GM12878 (cell line): Measurements from ENCODE around the gene ARMC9. TPM values are rescaled to one million over a fixed set of nuclear protein-coding genes. Genes with fewer than 3 reads are reported as not detected.

ENCODE experiments used
- ASH2L ChIP-seq: fragments of 300-600, 200-600 bp; sonication (generic); IDR thresholded peaks from 2 replicates; pipeline ENCODE4 v1.6.1; 2017; ENCODE audit warnings: low read depth, mild to moderate bottlenecking, borderline replicate concordance
- CBX5 ChIP-seq: sonication (generic); IDR thresholded peaks from 2 replicates; pipeline ENCODE4 v1.6.1; 2016; ENCODE audit warnings: low read depth, moderate library complexity, mild to moderate bottlenecking, inconsistent platforms
- CHD2 ChIP-seq: IDR thresholded peaks from 2 replicates; pipeline ENCODE4 v1.6.1; 2011; ENCODE audit warnings: low read depth, low read length, improper control_type of control experiment, borderline replicate concordance
- ESRRA ChIP-seq: IDR thresholded peaks from 2 replicates; pipeline ENCODE4 v1.6.1; 2012; ENCODE audit warnings: mild to moderate bottlenecking, low read length, improper control_type of control experiment
- IRF5 ChIP-seq: fragments of 450-650 bp; IDR thresholded peaks from 2 replicates; pipeline ENCODE4 v1.6.1; 2017; ENCODE audit warnings: borderline replicate concordance
- JUND ChIP-seq: IDR thresholded peaks from 2 replicates; pipeline ENCODE4 v1.6.1; 2012; ENCODE audit warnings: low read depth, mild to moderate bottlenecking, low read length, improper control_type of control experiment, moderate library complexity
- MEF2B ChIP-seq: fragments of 450-650 bp; IDR thresholded peaks from 2 replicates; pipeline ENCODE4 v1.6.1; 2018; ENCODE audit warnings: mild to moderate bottlenecking, moderate library complexity; ENCODE audit not compliant: partially characterized antibody, poor library complexity, severe bottlenecking
- MYC ChIP-seq: IDR thresholded peaks from 2 replicates; pipeline ENCODE4 v1.6.1; 2011; ENCODE audit warnings: mild to moderate bottlenecking, low read length, moderate library complexity, inconsistent platforms; ENCODE audit not compliant: insufficient read depth, insufficient replicate concordance, insufficient read length, severe bottlenecking
- NFXL1 ChIP-seq: fragments of 450-650 bp; IDR thresholded peaks from 2 replicates; pipeline ENCODE4 v1.6.1; 2017; ENCODE audit warnings: antibody characterized with exemption, mild to moderate bottlenecking, borderline replicate concordance
- RAD21 ChIP-seq: IDR thresholded peaks from 2 replicates; pipeline ENCODE4 v1.6.1; 2011; ENCODE audit warnings: mild to moderate bottlenecking, low read depth, low read length, moderate library complexity; ENCODE audit not compliant: insufficient read depth
- RAD51 ChIP-seq: fragments of 450-650 bp; IDR thresholded peaks from 2 replicates; pipeline ENCODE4 v1.6.1; 2016; ENCODE audit warnings: moderate library complexity, mild to moderate bottlenecking, inconsistent platforms
- RB1 ChIP-seq: fragments of 450-650 bp; formaldehyde crosslinking; IDR thresholded peaks from 2 replicates; pipeline ENCODE4 v1.6.1; 2017; ENCODE audit warnings: mild to moderate bottlenecking, borderline replicate concordance
- REST ChIP-seq: IDR thresholded peaks from 2 replicates; pipeline ENCODE4 v1.6.1; 2012; ENCODE audit warnings: mild to moderate bottlenecking, low read depth, low read length
- RFX5 ChIP-seq: IDR thresholded peaks from 2 replicates; pipeline ENCODE4 v1.6.1; 2011; ENCODE audit warnings: low read depth, low read length, improper control_type of control experiment
- SP1 ChIP-seq: IDR thresholded peaks from one replicate; pipeline ENCODE4 v1.6.1; 2011; ENCODE audit warnings: low read depth, low read length
- SUPT20H ChIP-seq: IDR thresholded peaks from 2 replicates; pipeline ENCODE4 v1.6.1; 2011; ENCODE audit warnings: low read depth, mild to moderate bottlenecking, low read length, moderate library complexity, borderline replicate concordance; ENCODE audit not compliant: control insufficient read depth
- TCF3 ChIP-seq: IDR thresholded peaks from 2 replicates; pipeline ENCODE4 v1.6.1; 2012; ENCODE audit warnings: low read depth, mild to moderate bottlenecking, low read length, borderline replicate concordance; ENCODE audit not compliant: insufficient read depth
- USF1 ChIP-seq: IDR thresholded peaks from 2 replicates; pipeline ENCODE4 v1.6.1; 2011; ENCODE audit warnings: borderline replicate concordance, low read depth, mild to moderate bottlenecking, moderate library complexity, mixed read lengths, low read length; ENCODE audit not compliant: insufficient read depth; ENCODE audit errors: extremely low read length
- ZNF592 ChIP-seq: fragments of 450-650 bp; IDR thresholded peaks from 2 replicates; pipeline ENCODE4 v1.6.1; 2017; ENCODE audit warnings: mild to moderate bottlenecking, moderate library complexity
- polyA plus RNA-seq, 11 experiments: library from polyadenylated mRNA; depleted of rRNA in 4 of 11; unstranded in 6 of 11; stranded (reverse) in 5 of 11; fragments of >200 nt; fragmentation: Nextera tagmentation in 4 of 11; fragmentation: Illumina TruSeq in 1 of 11; extraction: Ambion mirVana in 4 of 11; extraction: Trizol in 1 of 11; gene quantifications; 1 replicate in 1 of 11; 2 replicates in 10 of 11; pipeline versions ENCODE4 v1.2.1 to v1.2.3, GENCODE V29; 2011 to 2016; ENCODE audit warnings: inconsistent platforms in 2 of 11, missing spikeins in 2 of 11, low read depth in 1 of 11
- total RNA-seq, 4 experiments: library from RNA; depleted of rRNA in 3 of 4; stranded (reverse); fragments of >200 nt in 3 of 4; fragmentation: Illumina TruSeq in 1 of 4; extraction: Trizol in 1 of 4; gene quantifications; 2 replicates each; pipeline versions ENCODE4 v1.2.1 to v1.2.3, GENCODE V29; 2013 to 2021

ARMC9 gene
- total and polyA plus RNA-seq, 10 of the 15 experiments (the other 5 are each of a cell fraction or from before 2014, with no cell fraction given), result 3.8 to 21.8 (median 10.4) TPM

- TF ChIP-seq ZNF592 (no peak), MYC (no peak), SUPT20H (no peak), USF1 (no peak), CBX5 (0 out of 2 replicates have a peak, but pooled peaks have one; percentile 22), REST (no peak), ASH2L (no peak), RAD21 (peak; percentile 59), CHD2 (no peak), SP1 (no peak), ESRRA (no peak), MEF2B (peak; percentile 56), RB1 (peak; percentile 66; the same call in 1 of the 2 replicates), JUND (no peak), IRF5 (no peak), RAD51 (no peak), NFXL1 (no peak), RFX5 (no peak), TCF3 (no peak)
These were observed 98.9 kb downstream of the ARMC9 start (continued) for GRCh38 chr2:231297108-231297908.
